SJCRH30 (cell line): Measurements from ENCODE around the gene CDSN. TPM values are rescaled to one million over a fixed set of nuclear protein-coding genes. Genes with fewer than 3 reads are reported as not detected.
A peak's percentile ranks its signal among the peaks of the same experiment; 100 is the strongest.
"Not testable (repeated sequence)": the region's sequence is repeated elsewhere in the genome, so short reads cannot be mapped to it uniquely, and the experiment has no call there.

Experiments used
- DNase-seq, 2 experiments: peaks; one replicate each; pipeline ENCODE4 v3.0.0-alpha.2; 2015 to 2020
- H3K27ac ChIP-seq: fragments of 250-450 bp; sonication (Bioruptor Pico); 2 replicates; pipeline ENCODE4 v1.5.1; 2020; ENCODE audit warnings: mild to moderate bottlenecking, moderate library complexity
- H3K27me3 ChIP-seq: fragments of 250-450 bp; sonication (Bioruptor Pico); 2 replicates; pipeline ENCODE4 v1.5.1; 2020; ENCODE audit warnings: mild to moderate bottlenecking, moderate library complexity
- H3K36me3 ChIP-seq: fragments of 250-450 bp; sonication (Bioruptor Pico); 2 replicates; pipeline ENCODE4 v1.5.1; 2020; ENCODE audit warnings: mild to moderate bottlenecking, moderate library complexity
- H3K4me1 ChIP-seq: fragments of 250-450 bp; sonication (Bioruptor Pico); 2 replicates; pipeline ENCODE4 v1.5.1; 2020; ENCODE audit warnings: mild to moderate bottlenecking, moderate library complexity
- H3K4me3 ChIP-seq: fragments of 250-450 bp; sonication (Bioruptor Pico); 2 replicates; pipeline ENCODE4 v1.5.1; 2020; ENCODE audit warnings: mild to moderate bottlenecking, moderate library complexity
- H3K9me3 ChIP-seq: fragments of 250-450 bp; sonication (Bioruptor Pico); replicated peaks from 2 replicates; pipeline ENCODE4 v1.5.1; 2020; ENCODE audit warnings: mild to moderate bottlenecking, moderate library complexity
- total RNA-seq: library from RNA; depleted of rRNA; stranded (reverse); fragments of >200 nt; shearing (Covaris generic); gene quantifications from 2 replicates; pipeline ENCODE4 v1.2.3, GENCODE V29; 2014; rRNA removed

CDSN gene, protein sequence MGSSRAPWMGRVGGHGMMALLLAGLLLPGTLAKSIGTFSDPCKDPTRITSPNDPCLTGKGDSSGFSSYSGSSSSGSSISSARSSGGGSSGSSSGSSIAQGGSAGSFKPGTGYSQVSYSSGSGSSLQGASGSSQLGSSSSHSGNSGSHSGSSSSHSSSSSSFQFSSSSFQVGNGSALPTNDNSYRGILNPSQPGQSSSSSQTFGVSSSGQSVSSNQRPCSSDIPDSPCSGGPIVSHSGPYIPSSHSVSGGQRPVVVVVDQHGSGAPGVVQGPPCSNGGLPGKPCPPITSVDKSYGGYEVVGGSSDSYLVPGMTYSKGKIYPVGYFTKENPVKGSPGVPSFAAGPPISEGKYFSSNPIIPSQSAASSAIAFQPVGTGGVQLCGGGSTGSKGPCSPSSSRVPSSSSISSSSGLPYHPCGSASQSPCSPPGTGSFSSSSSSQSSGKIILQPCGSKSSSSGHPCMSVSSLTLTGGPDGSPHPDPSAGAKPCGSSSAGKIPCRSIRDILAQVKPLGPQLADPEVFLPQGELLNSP
- 0.06 TPM in 1 of 2 replicates, not detected in the other for total RNA-seq

DNA sequence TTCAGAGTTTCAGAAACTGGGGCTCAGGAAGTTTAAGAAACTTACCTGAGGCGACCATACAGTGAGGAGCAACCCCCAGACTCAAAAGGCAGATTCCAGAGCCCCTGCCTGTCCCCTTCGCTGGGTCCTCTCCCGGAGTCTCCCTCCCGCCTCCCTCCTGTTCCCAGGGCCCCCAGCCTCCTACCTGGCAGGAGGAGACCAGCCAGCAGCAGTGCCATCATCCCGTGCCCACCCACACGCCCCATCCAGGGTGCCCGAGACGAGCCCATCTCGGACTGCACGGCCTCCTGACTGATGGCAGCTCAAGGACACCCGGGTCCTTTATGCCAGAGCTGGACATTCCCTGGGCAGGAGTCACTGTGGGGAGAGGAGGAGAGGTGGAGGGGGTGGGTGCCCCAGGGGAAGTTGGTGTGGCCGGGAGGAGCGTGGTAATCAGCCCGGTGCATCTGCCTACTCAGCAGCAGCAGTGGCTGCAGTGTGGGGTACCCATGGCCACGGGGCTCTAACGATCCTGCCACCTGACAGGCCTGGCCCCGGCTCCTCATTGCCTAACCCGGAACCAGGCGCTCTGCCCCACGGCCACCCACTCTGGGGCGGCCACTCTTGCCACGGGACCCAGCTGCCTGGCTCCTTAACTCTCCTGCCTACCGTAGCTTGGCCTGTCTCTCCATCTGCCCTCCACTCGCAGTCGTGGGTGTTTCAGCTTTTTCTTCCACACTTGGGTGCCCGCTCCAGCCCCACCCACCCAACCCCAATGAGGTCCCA is at the start of gene CDSN:
CDSN (minus strand) TSS at position 296 of the 765 bp plus-strand sequence; CDS start at position 269, 27 bp downstream.
- H3K9me3 ChIP-seq: no peaks in the 10 kb centered on the region
- H3K4me3 ChIP-seq: no peak within 1 kb of the TSS
- H3K27ac ChIP-seq: no peak within 1 kb of the TSS
- H3K36me3 ChIP-seq: no peaks in the 10 kb centered on the region
- no peaks in the 10 kb centered on the region for H3K27me3 ChIP-seq
- DNase-seq: no peak
- peaks cover 21% of the 10 kb centered on the region for H3K4me1 ChIP-seq

DNA sequence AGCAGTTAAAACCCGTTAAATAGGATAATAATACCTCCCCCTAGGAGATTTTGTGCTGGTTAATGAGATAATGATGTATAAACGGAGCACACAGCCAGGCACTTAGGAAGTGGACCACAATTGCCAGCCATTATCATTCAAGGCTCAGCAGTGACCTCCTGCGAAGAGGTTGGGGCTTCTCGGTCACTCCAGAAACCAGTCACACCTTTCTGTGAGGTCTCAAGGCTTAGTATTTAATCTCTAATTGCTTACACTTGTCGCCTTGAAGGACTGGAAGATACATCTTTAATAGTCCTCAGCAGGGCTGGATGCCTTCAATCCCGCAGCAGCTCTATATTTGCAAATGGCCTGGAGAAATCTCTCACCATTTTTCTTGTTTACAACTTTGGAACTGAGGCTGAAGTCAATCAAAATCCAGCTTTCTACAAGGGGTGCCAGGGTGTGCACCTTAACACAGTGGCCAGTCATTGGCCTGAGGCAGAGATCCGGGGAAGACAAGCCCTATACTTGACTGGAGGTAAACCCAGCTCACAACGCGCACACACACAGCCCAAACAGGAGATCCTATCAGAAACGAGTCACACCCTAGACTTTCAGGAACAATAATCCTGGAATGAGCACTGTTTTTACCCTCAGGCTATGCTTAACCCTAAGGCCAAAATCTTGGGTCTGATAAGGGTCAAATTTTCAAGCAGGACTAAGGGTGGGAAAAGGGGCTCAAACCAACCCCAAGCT is 49.0 kb upstream of the CDSN start:
- H3K27ac ChIP-seq: no peak overlapping the region
- no peaks in the 10 kb centered on the region for H3K9me3 ChIP-seq
- no peaks in the 10 kb centered on the region for H3K4me1 ChIP-seq
- no peak for DNase-seq
- peaks cover 3% of the 10 kb centered on the region; the same call in 1 of the 2 replicates for H3K36me3 ChIP-seq
- H3K4me3 ChIP-seq: no peak overlapping the region
- H3K27me3 ChIP-seq: no peaks in the 10 kb centered on the region

DNA sequence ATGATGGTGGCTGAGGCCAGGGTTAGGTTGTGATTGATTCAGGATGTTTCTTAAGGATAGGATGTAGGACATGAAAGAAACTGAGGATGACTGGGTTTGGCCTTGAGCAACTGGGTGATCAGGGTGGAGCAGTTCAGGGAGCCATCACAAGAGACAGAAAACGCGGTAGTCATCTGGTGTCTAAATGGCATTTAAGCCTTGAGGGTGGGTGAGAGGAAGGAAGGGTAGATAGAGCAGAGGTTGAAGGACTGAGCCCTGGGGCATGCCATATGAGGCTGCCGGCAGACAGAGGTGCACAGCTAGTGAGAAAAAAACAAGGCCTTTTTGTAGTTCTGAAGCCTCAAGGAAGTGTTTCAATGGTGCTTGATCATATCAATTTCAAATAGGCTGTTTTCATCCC is 48.4 kb upstream of the CDSN start:
- Histone ChIP-seq H3K27me3 (no peaks in the 10 kb centered on the region), H3K4me1 (no peaks in the 10 kb centered on the region), H3K36me3 (peaks cover 5% of the 10 kb centered on the region), H3K4me3 (no peak overlapping the region), H3K9me3 (no peaks in the 10 kb centered on the region), H3K27ac (no peak overlapping the region)
- no peak for DNase-seq

DNA sequence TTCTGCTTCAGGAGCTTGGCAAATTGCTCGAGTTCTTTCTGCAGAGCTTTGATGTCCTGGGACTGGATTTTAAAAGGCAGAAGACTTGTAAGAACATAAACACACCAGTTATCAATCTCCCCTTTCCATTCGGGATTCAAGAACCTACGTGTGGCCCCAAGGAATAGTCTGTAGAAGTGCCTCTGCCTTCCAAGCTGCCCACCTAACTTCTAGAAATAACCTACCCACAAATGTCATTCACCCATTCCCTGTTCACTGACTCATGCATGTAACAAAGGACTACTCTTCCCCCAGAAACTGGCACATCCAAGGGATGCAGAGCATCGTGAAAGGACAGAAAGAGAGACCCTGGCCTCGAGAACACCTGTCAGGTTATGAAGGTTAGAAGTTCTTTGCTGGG is 45.7 kb upstream of the CDSN start:
- H3K9me3 ChIP-seq: no peaks in the 10 kb centered on the region
- no peaks in the 10 kb centered on the region for H3K27me3 ChIP-seq
- H3K36me3 ChIP-seq: peaks cover 23% of the 10 kb centered on the region
- no peaks in the 10 kb centered on the region for H3K4me1 ChIP-seq
- H3K27ac ChIP-seq: no peak overlapping the region
- DNase-seq: no peak
- no peak overlapping the region for H3K4me3 ChIP-seq

- H3K9me3 ChIP-seq, H3K4me3 ChIP-seq, H3K27me3 ChIP-seq, H3K27ac ChIP-seq, DNase-seq, H3K4me1 ChIP-seq: not testable (repeated sequence)
- peaks cover 23% of the 10 kb centered on the region for H3K36me3 ChIP-seq
Measured at GRCh38 chr6:31165064-31165832, 45.0 kb upstream of the CDSN start.

GRCh38 chr6:31164475-31165063 is 44.3 kb upstream of the CDSN start:
- not testable (repeated sequence) for H3K9me3 ChIP-seq, H3K27ac ChIP-seq, DNase-seq, H3K4me3 ChIP-seq, H3K27me3 ChIP-seq, H3K4me1 ChIP-seq
- peaks cover 23% of the 10 kb centered on the region for H3K36me3 ChIP-seq

GRCh38 chr6:31163922-31164321 is 43.7 kb upstream of the CDSN start:
- Histone ChIP-seq H3K4me3 (no peak overlapping the region), H3K27me3 (no peaks in the 10 kb centered on the region), H3K36me3 (peaks cover 23% of the 10 kb centered on the region), H3K9me3 (no peaks in the 10 kb centered on the region), H3K4me1 (no peaks in the 10 kb centered on the region), H3K27ac (no peak overlapping the region)
- DNase-seq: no peak

DNA sequence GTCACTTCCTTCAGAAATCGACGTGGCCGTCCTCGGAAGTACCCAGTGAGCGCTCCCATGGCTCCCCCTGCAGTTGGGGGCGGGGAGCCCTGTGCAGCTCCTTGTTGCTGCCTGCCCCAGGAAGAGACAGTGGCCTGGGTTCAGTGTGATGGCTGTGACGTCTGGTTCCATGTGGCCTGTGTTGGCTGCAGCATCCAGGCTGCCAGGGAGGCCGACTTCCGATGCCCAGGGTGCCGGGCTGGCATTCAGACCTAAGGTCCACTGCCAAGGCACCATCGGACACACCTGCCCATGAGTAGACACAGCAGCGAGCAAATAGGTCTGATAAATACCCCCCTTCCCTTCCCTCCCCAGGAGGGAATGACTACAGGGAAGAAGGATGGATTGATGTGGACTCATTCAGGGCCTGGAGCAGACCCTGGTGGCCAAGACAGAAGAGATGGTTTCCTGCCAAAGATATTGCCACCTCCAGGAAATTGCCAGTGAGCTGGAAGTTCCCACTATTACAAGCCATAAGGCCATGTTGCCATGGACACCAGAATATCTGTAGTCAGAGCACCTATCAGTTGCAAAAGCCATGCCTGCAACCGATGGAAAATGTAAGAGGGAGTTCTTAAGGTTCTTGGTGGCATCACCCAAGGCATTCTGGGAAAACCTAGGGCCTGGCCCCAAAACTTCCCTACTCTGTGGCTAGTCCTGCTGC is 42.4 kb upstream of the CDSN start:
- H3K27ac ChIP-seq: no peak overlapping the region

DNA sequence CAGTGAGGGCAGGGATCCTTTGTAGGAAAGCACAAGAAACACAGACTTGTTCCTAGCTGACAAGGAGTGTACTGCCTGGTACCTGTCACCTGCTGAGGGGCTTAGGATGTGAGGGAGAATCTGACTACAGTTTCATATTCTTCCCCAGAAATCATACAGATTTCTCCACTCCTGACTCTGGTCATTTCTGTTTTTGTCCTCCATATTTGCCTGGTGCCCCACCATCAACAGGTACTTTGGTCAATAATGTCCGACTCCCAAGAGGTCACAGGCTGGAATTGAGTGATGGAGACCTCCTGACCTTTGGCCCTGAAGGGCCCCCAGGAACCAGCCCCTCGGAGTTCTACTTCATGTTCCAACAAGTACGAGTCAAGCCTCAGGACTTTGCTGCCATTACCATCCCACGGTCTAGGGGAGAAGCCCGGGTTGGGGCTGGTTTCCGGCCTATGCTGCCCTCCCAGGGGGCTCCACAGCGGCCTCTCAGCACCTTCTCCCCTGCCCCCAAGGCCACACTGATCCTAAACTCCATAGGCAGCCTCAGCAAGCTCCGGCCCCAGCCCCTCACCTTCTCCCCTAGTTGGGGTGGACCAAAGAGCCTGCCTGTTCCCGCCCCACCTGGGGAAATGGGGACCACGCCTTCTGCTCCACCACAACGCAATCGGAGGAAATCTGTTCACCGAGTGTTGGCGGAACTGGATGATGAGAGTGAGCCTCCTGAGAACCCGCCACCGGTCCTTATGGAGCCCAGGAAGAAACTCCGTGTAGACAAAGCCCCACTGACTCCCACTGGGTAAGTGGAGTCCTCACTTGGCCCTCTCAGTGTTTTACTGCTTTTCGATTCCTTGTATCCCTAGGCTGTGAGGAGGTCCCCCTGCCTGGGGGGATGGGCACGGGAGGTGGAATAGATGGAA is 41.2 kb upstream of the CDSN start:
- DNase-seq: no peak
- peaks cover 23% of the 10 kb centered on the region for H3K36me3 ChIP-seq
- H3K4me3 ChIP-seq: no peak overlapping the region
- no peak overlapping the region for H3K27ac ChIP-seq
- no peaks in the 10 kb centered on the region for H3K27me3 ChIP-seq
- H3K9me3 ChIP-seq: no peaks in the 10 kb centered on the region
- peaks cover 2% of the 10 kb centered on the region; the same call in 1 of the 2 replicates for H3K4me1 ChIP-seq

More for the DNA sequence above, 42.4 kb upstream of the CDSN start:
- H3K4me3 ChIP-seq: no peak overlapping the region
- H3K27me3 ChIP-seq: no peaks in the 10 kb centered on the region
- no peaks in the 10 kb centered on the region for H3K4me1 ChIP-seq
- peaks cover 23% of the 10 kb centered on the region for H3K36me3 ChIP-seq
- DNase-seq: no peak
- no peaks in the 10 kb centered on the region for H3K9me3 ChIP-seq

DNA sequence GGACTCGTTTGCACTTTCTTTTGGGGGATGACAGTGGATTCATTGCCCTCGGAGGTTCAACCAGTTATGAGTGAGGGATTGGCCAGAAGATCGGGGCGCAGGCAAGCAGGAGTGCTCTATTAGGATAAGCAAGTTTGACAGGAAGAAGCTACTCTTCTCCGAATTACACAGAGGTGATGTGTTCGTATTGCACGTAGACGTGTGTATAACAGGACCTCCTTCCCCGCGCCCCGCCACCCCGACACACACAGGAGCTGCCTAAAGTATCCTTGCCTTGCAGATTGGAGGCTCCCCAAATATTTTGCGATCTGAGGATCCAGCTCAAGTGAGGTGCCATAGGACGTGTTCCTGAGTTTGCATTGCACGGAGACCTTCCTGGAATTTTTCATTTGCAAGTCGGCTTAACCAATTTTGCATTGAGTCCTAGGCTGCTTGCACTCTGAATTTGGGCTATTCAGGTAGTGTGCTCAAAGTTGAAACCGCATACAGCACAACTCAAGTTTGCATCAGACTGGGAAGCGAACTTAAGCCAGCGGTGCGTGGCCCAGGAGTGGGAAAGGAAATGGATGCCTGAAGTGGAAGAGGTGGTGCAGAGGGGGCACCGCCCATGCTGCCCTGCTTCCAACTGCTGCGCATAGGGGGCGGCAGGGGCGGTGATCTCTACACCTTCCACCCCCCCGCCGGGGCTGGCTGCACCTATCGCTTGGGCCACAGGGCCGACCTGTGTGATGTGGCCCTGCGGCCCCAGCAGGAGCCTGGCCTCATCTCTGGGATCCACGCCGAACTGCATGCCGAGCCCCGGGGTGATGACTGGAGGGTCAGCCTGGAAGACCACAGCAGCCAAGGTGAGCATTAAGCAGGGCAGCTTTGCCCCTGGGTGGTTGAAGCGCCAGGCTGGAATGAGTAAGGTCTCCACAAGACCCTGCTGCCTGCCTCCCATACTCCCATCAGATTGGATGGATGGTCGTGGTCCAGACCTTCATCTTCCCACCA is 38.9 kb upstream of the CDSN start:
- Histone ChIP-seq H3K27ac (peak overlapping the region; percentile 50; the same call in 1 of the 2 replicates), H3K9me3 (no peaks in the 10 kb centered on the region)

GRCh38 chr6:31158140-31158862 is 38.1 kb upstream of the CDSN start, which contains the start of gene TCF19:
Gene TCF19 (plus strand): TSS chr6:31158589. CDS start chr6:31159470, 881 bp downstream.
- Histone ChIP-seq H3K27ac (peak within 1 kb of the TSS; percentile 50), H3K27me3 (no peaks in the 10 kb centered on the region), H3K36me3 (peaks cover 21% of the 10 kb centered on the region), H3K4me3 (peak within 1 kb of the TSS; percentile 66), H3K4me1 (peaks cover 2% of the 10 kb centered on the region; the same call in 1 of the 2 replicates), H3K9me3 (no peaks in the 10 kb centered on the region)
- DNase-seq: peak; percentile 98 to 99

More for the DNA sequence above, 38.9 kb upstream of the CDSN start:
- peaks cover 24% of the 10 kb centered on the region for H3K36me3 ChIP-seq
- H3K4me3 ChIP-seq: peak overlapping the region; percentile 66
- DNase-seq: peak in 1 of 2 experiments; percentile 34
- H3K4me1 ChIP-seq: peaks cover 2% of the 10 kb centered on the region; the same call in 1 of the 2 replicates
- no peaks in the 10 kb centered on the region for H3K27me3 ChIP-seq
